ENCODE data around the gene PRDX6. TPM values are rescaled to one million over a fixed set of nuclear protein-coding genes. Genes with fewer than 3 reads are reported as not detected.

Gene PRDX6
- total and polyA plus RNA-seq, 2 of the 4 experiments (the other 2 are of a cell fraction) = 373 to 426 TPM

- TF ChIP-seq RFX5 (IDR thresholded peaks at IDR 0.05; ENCODE audit: low read depth, low read length) = no peak
- peak; percentile 37; the same call in 1 of the 2 replicates for TF ChIP-seq POLR2A (IDR thresholded peaks at IDR 0.05; ENCODE audit: low read depth, low read length)
- TF ChIP-seq SMC3 (IDR thresholded peaks at IDR 0.05; ENCODE audit: low read depth, low read length) = no peak
Observed at GRCh38 chr1:173476665-173477285, 360 bp upstream of the PRDX6 start (continued).

- Histone ChIP-seq H3K9me1 (ENCODE audit: insufficient read depth, low read length) (peaks cover 7% of the 10 kb centered on the region; the same call in 1 of the 2 replicates), H2BK120ac (ENCODE audit: low read depth, low read length) (no peak overlapping the region), H3K23ac (ENCODE audit: low read depth, low read length) (peak overlapping the region; percentile 96), H2AFZ (replicated peaks; ENCODE audit: low read length, poor library complexity) (peak overlapping the region; percentile 97), H3K4ac (ENCODE audit: low read depth, low read length) (peak overlapping the region; percentile 91), H3K36me3 (ENCODE audit: control insufficient read depth, insufficient read depth, low read length) (peaks cover 13% of the 10 kb centered on the region), H3K79me1 (ENCODE audit: low read depth in 1 of 2, low read length in 2 of 2) (peaks cover 22 to 74% of the 10 kb centered on the region in 2 experiments), H3K14ac (replicated peaks; ENCODE audit: low read depth, low read length) (peak overlapping the region; percentile 91), H4K8ac (ENCODE audit: low read depth in 2 of 2, low read length in 2 of 2) (peak overlapping the region; percentile 2 to 70; a peak in 2 of 4 replicates), H2BK15ac (ENCODE audit: low read depth, low read length) (no peak overlapping the region), H3K4me3 (ENCODE audit: insufficient read depth, low read depth, low read length) (peak overlapping the region; percentile 95), H3K4me2 (ENCODE audit: low read depth, low read length) (peak overlapping the region; percentile 91), H2AK5ac (ENCODE audit: low read depth, low read length) (peak overlapping the region; percentile 75), H4K91ac (ENCODE audit: insufficient read depth, low read depth, low read length) (peak overlapping the region; percentile 62; the same call in 1 of the 2 replicates), H2BK5ac (ENCODE audit: low read depth, low read length, poor library complexity, severe bottlenecking) (peak overlapping the region; percentile 87), H3K9me3 (ENCODE audit: control insufficient read depth, insufficient read depth, low read length) (no peaks in the 10 kb centered on the region), H3K56ac (ENCODE audit: extremely low read depth, insufficient read depth, low read length) (peak overlapping the region; percentile 28), H2AK9ac (replicated peaks; ENCODE audit: low read depth, low read length, poor library complexity) (peak overlapping the region; percentile 75), H3K9ac (ENCODE audit: low read depth, low read length) (peak overlapping the region; percentile 98), H4K5ac (ENCODE audit: low read depth, low read length) (no peak overlapping the region), H3K27me3 (ENCODE audit: control insufficient read depth, insufficient read depth, low read length) (no peaks in the 10 kb centered on the region), H3K18ac (ENCODE audit: low read depth, low read length) (0 out of 2 replicates have a peak overlapping the region, but pooled peaks have one; percentile 4), H3K27ac (ENCODE audit: insufficient read depth, low read length) (peak overlapping the region; percentile 98), H3K4me1 (ENCODE audit: control insufficient read depth, insufficient read depth, low read length) (peaks cover 15% of the 10 kb centered on the region), H2BK20ac (ENCODE audit: low read depth, low read length) (0 out of 2 replicates have a peak overlapping the region, but pooled peaks have one; percentile 6), H4K20me1 (ENCODE audit: insufficient read depth, low read length) (peaks cover 23% of the 10 kb centered on the region; the same call in 1 of the 2 replicates)
- DNase-seq (peak; percentile 82), ATAC-seq (ENCODE audit: low read depth) (no peak; the same call in 1 of the 2 replicates)
- WGBS, 2 experiments (ENCODE audit: extremely low coverage in 2 of 2, insufficient read length in 1 of 2) = 0% methylated on average over 6 of the region's 9 CpGs; no CpG with 5 or more reads in 1 of the 2 experiments
- ChIA-PET POLR2A (ENCODE audit: unreplicated experiment) (interaction anchor here (0.6 to 1.5 kb wide), 4 partner anchors 11 to 682 kb away, joined by 3 to 5 read pairs (median 3); no protein-coding TSS in a partner anchor), CTCF (interaction anchor here (0.7 to 3.0 kb wide), 2 partner anchors 29 to 48 kb away, joined by 3 to 17 read pairs; no protein-coding TSS in a partner anchor)
- TSS peak; percentile 43 for BruUV-seq (replicated peaks)
- in situ Hi-C loops (cut with MboI; ENCODE audit: low sequenced_read_pairs) (no loop called here), dilution Hi-C loops (cut with HindIII; ENCODE audit: low sequenced_read_pairs, unreplicated experiment) (no loop called here), intact Hi-C loops (cut with micrococcal nuclease) (loop anchor here (1.0 to 5.0 kb wide), 3 partner anchors 47 to 546 kb away; partner anchors contain the start of gene KLHL20)
- TF ChIP-seq USF2 (IDR thresholded peaks at IDR 0.05; ENCODE audit: low read depth, low read length) (no peak), CHD1 (IDR thresholded peaks at IDR 0.05; ENCODE audit: low read depth, low read length) (no peak), MAZ (IDR thresholded peaks at IDR 0.05; ENCODE audit: borderline replicate concordance, low read depth, low read length) (no peak), RAD21 (IDR thresholded peaks at IDR 0.05; ENCODE audit: low read length) (no peak), NFE2L2 (IDR thresholded peaks at IDR 0.05; ENCODE audit: low read depth, low read length) (no peak), BHLHE40 (IDR thresholded peaks at IDR 0.05; ENCODE audit: low read depth, low read length) (no peak), MAFK (IDR thresholded peaks at IDR 0.05; ENCODE audit: low read depth, low read length) (0 out of 2 replicates have a peak, but pooled peaks have one; percentile 41), FOS (IDR thresholded peaks at IDR 0.05; ENCODE audit: low read depth, low read length) (no peak), POLR2A (IDR thresholded peaks at IDR 0.05; ENCODE audit: low read depth, low read length) (no peak), SMC3 (IDR thresholded peaks at IDR 0.05; ENCODE audit: low read depth, low read length) (no peak), RFX5 (IDR thresholded peaks at IDR 0.05; ENCODE audit: low read depth, low read length) (no peak), CEBPB (IDR thresholded peaks at IDR 0.05; ENCODE audit: low read depth, low read length) (peak; percentile 89), MXI1 (IDR thresholded peaks at IDR 0.05; ENCODE audit: borderline replicate concordance, low read depth, low read length) (peak; percentile 93), RCOR1 (IDR thresholded peaks at IDR 0.05; ENCODE audit: insufficient replicate concordance, low read length) (no peak)
Observed at GRCh38 chr1:173478094-173478674, 1.0 kb downstream of the PRDX6 start.

Data from IMR-90 (cell line).